Activated T-helper 17 cell treated with anti-CD3 and anti-CD28 coated beads, Interleukin-2, amount 50 U/mL, for 72 hours (primary cell): Measurements from ENCODE around the gene RXFP3. TPM values are rescaled to one million over a fixed set of nuclear protein-coding genes. Genes with fewer than 3 reads are reported as not detected.
A peak's percentile ranks its signal among the peaks of the same experiment; 100 is the strongest.
"Not testable (repeated sequence)": the region's sequence is repeated elsewhere in the genome, so short reads cannot be mapped to it uniquely, and the experiment has no call there.

Experiments
- ATAC-seq: fragments of 150-1000 bp; cut with Tn5 transposase; replicated peaks from 2 replicates; pipeline ENCODE4 v1.10.0; 2021; ENCODE audit warnings: mild to moderate bottlenecking, moderate library complexity
- H3K27ac Mint-ChIP-seq: one replicate; pipeline ENCODE4 v1.8.0; 2022; ENCODE audit warnings: mixed read lengths
- H3K27me3 Mint-ChIP-seq: one replicate; pipeline ENCODE4 v1.8.0; 2022; ENCODE audit warnings: mixed read lengths
- H3K36me3 Mint-ChIP-seq: one replicate; pipeline ENCODE4 v1.8.0; 2022; ENCODE audit warnings: low read depth, mild to moderate bottlenecking, mixed read lengths
- H3K4me1 Mint-ChIP-seq: one replicate; pipeline ENCODE4 v1.8.0; 2022; ENCODE audit warnings: mixed read lengths
- H3K4me3 Mint-ChIP-seq: one replicate; pipeline ENCODE4 v1.8.0; 2022; ENCODE audit warnings: mild to moderate bottlenecking, mixed read lengths
- H3K9me3 Mint-ChIP-seq: one replicate; pipeline ENCODE4 v1.8.0; 2022; ENCODE audit warnings: mixed read lengths
- total RNA-seq, 2 donors: library from RNA; stranded (reverse); gene quantifications; one replicate each; pipeline ENCODE4 v1.2.3, GENCODE V29; 2022

RXFP3 gene
- total RNA-seq, 2 donors from 2014 or later, result not detected

- H3K36me3 Mint-ChIP-seq, result no peaks in the 10 kb centered on the region
- no peaks in the 10 kb centered on the region for H3K9me3 Mint-ChIP-seq
- no peak overlapping the region for H3K4me3 Mint-ChIP-seq
Measured at GRCh38 chr5:33941090-33941489, 4.9 kb downstream of the RXFP3 start.

GRCh38 chr5:33944543-33945132 is 8.5 kb downstream of the RXFP3 start:
- H3K4me3 Mint-ChIP-seq, result no peak overlapping the region
- H3K27me3 Mint-ChIP-seq, result peaks cover 32% of the 10 kb centered on the region
- no peaks in the 10 kb centered on the region for H3K4me1 Mint-ChIP-seq
- no peak overlapping the region for H3K27ac Mint-ChIP-seq
- no peaks in the 10 kb centered on the region for H3K36me3 Mint-ChIP-seq
- no peak for ATAC-seq
- no peaks in the 10 kb centered on the region for H3K9me3 Mint-ChIP-seq

More at GRCh38 chr5:33941090-33941489, 4.9 kb downstream of the RXFP3 start:
- peaks cover 51% of the 10 kb centered on the region for H3K27me3 Mint-ChIP-seq
- no peak overlapping the region for H3K27ac Mint-ChIP-seq
- no peak for ATAC-seq
- no peaks in the 10 kb centered on the region for H3K4me1 Mint-ChIP-seq

- H3K36me3 Mint-ChIP-seq, H3K9me3 Mint-ChIP-seq, H3K4me3 Mint-ChIP-seq: not testable (repeated sequence)
Measured at GRCh38 chr5:33952175-33952574, 16.0 kb downstream of the RXFP3 start.

GRCh38 chr5:33957577-33958150 is 21.5 kb downstream of the RXFP3 start:
- Mint-ChIP-seq H3K4me3 (no peak overlapping the region), H3K9me3 (no peaks in the 10 kb centered on the region), H3K27me3 (peaks cover 22% of the 10 kb centered on the region), H3K36me3 (no peaks in the 10 kb centered on the region), H3K4me1 (no peaks in the 10 kb centered on the region), H3K27ac (no peak overlapping the region)
- ATAC-seq, result no peak

More at GRCh38 chr5:33952175-33952574, 16.0 kb downstream of the RXFP3 start:
- not testable (repeated sequence) for ATAC-seq, H3K27ac Mint-ChIP-seq, H3K27me3 Mint-ChIP-seq, H3K4me1 Mint-ChIP-seq

- Mint-ChIP-seq H3K4me3 (no peak overlapping the region), H3K27me3 (peaks cover 22% of the 10 kb centered on the region), H3K27ac (no peak overlapping the region), H3K9me3 (no peaks in the 10 kb centered on the region), H3K36me3 (no peaks in the 10 kb centered on the region), H3K4me1 (no peaks in the 10 kb centered on the region)
- ATAC-seq, result no peak
Measured at GRCh38 chr5:33958176-33958575, 22.0 kb downstream of the RXFP3 start.

- no peak overlapping the region for H3K4me3 Mint-ChIP-seq
- peak; percentile 40 for ATAC-seq
- peak overlapping the region; percentile 51 for H3K27ac Mint-ChIP-seq
- no peaks in the 10 kb centered on the region for H3K4me1 Mint-ChIP-seq
- no peaks in the 10 kb centered on the region for H3K36me3 Mint-ChIP-seq
- peaks cover 8% of the 10 kb centered on the region for H3K27me3 Mint-ChIP-seq
- no peaks in the 10 kb centered on the region for H3K9me3 Mint-ChIP-seq
Measured at GRCh38 chr5:33964132-33964700, 28.0 kb downstream of the RXFP3 start.

- H3K36me3 Mint-ChIP-seq, result no peaks in the 10 kb centered on the region
- H3K4me3 Mint-ChIP-seq, result no peak overlapping the region
- H3K4me1 Mint-ChIP-seq, result no peaks in the 10 kb centered on the region
- H3K27me3 Mint-ChIP-seq, result peaks cover 3% of the 10 kb centered on the region
- no peaks in the 10 kb centered on the region for H3K9me3 Mint-ChIP-seq
- no peak for ATAC-seq
- H3K27ac Mint-ChIP-seq, result no peak overlapping the region
Measured at GRCh38 chr5:33966805-33967204, 30.6 kb downstream of the RXFP3 start.

- no peak for ATAC-seq
- Mint-ChIP-seq H3K27ac (no peak overlapping the region), H3K4me3 (no peak overlapping the region), H3K36me3 (no peaks in the 10 kb centered on the region), H3K27me3 (no peaks in the 10 kb centered on the region), H3K9me3 (no peaks in the 10 kb centered on the region), H3K4me1 (peaks cover 2% of the 10 kb centered on the region)
Measured at GRCh38 chr5:33968211-33969005, 32.2 kb downstream of the RXFP3 start.

GRCh38 chr5:33969572-33970452 is 33.6 kb downstream of the RXFP3 start:
- Mint-ChIP-seq H3K9me3 (no peaks in the 10 kb centered on the region), H3K36me3 (no peaks in the 10 kb centered on the region), H3K27me3 (peaks cover 4% of the 10 kb centered on the region), H3K4me3 (no peak overlapping the region), H3K27ac (no peak overlapping the region), H3K4me1 (peaks cover 4% of the 10 kb centered on the region)
- peak; percentile 49 for ATAC-seq

GRCh38 chr5:33973271-33973670 is 37.1 kb downstream of the RXFP3 start:
- ATAC-seq, result peak; percentile 78
- H3K36me3 Mint-ChIP-seq, result no peaks in the 10 kb centered on the region
- H3K27me3 Mint-ChIP-seq, result peaks cover 6% of the 10 kb centered on the region
- no peak overlapping the region for H3K27ac Mint-ChIP-seq
- H3K4me1 Mint-ChIP-seq, result peaks cover 4% of the 10 kb centered on the region
- H3K4me3 Mint-ChIP-seq, result no peak overlapping the region
- H3K9me3 Mint-ChIP-seq, result no peaks in the 10 kb centered on the region

- ATAC-seq, result no peak
- Mint-ChIP-seq H3K4me3 (no peak overlapping the region), H3K9me3 (no peaks in the 10 kb centered on the region), H3K36me3 (no peaks in the 10 kb centered on the region), H3K27me3 (peaks cover 6% of the 10 kb centered on the region), H3K4me1 (peaks cover 4% of the 10 kb centered on the region), H3K27ac (no peak overlapping the region)
Measured at GRCh38 chr5:33975852-33976251, 39.7 kb downstream of the RXFP3 start.

- no peak for ATAC-seq
- Mint-ChIP-seq H3K9me3 (no peaks in the 10 kb centered on the region), H3K27ac (no peak overlapping the region), H3K4me1 (peaks cover 4% of the 10 kb centered on the region), H3K4me3 (no peak overlapping the region), H3K27me3 (peaks cover 6% of the 10 kb centered on the region), H3K36me3 (no peaks in the 10 kb centered on the region)
Measured at GRCh38 chr5:33976307-33976706, 40.1 kb downstream of the RXFP3 start.

GRCh38 chr5:33978306-33978705 is 42.1 kb downstream of the RXFP3 start:
- ATAC-seq, result no peak
- peaks cover 6% of the 10 kb centered on the region for H3K27me3 Mint-ChIP-seq
- H3K4me3 Mint-ChIP-seq, result no peak overlapping the region
- H3K9me3 Mint-ChIP-seq, result no peaks in the 10 kb centered on the region
- H3K36me3 Mint-ChIP-seq, result no peaks in the 10 kb centered on the region
- H3K27ac Mint-ChIP-seq, result no peak overlapping the region
- peaks cover 3% of the 10 kb centered on the region for H3K4me1 Mint-ChIP-seq

- no peaks in the 10 kb centered on the region for H3K9me3 Mint-ChIP-seq
- H3K4me3 Mint-ChIP-seq, result no peak overlapping the region
- no peaks in the 10 kb centered on the region for H3K4me1 Mint-ChIP-seq
Measured at GRCh38 chr5:33980030-33980429, 43.8 kb downstream of the RXFP3 start.

More at GRCh38 chr5:33980030-33980429, 43.8 kb downstream of the RXFP3 start:
- H3K36me3 Mint-ChIP-seq, result no peaks in the 10 kb centered on the region
- ATAC-seq, result no peak
- no peaks in the 10 kb centered on the region for H3K27me3 Mint-ChIP-seq
- no peak overlapping the region for H3K27ac Mint-ChIP-seq
